ENCODE measurements around the gene GRAMD1A.
"Not testable (repeated sequence)": the region's sequence is repeated elsewhere in the genome, so short reads cannot be mapped to it uniquely, and the experiment has no call there.

Gene GRAMD1A

DNA sequence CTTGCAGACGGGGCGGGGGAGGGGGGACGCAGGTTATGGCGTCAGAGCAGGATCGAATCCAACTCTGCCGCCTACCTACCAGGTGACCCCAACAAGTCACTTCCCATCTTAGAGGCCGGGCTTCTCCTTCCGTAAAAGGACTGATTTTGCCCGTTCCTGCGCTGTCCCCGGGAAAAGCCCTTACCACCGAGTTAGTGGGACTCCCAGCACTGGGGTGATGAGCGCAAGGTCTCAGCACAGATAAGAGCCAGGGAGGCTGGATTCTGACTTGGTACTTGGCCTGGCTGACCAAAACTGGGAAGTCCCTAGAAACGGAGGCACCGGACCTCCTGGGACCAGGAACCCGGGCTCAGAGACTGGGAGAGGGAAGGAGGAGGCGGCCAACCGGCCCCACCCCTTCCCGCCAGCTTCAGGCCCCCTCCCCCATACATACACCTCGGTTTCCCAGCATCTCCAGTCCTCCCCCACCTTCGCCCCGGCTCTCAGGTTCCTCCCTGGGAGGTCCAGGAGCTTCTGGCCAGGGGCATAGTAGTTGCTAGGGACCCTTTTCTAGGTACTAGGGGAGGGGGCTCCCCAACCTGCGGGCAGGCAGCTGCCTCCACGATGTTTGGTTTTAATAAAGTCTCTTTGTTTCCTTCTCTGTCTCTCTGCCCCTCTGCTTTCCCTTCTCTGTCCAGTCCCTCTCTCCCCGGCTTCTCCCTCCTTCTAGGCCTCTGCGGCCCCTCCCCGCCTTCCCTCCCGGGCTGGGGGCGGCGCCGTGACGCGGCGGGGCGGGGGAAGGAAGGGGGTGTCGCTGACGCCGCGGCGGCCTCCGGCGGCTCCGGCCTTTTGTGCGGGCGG lies at the start of gene GRAMD1A:
Gene GRAMD1A, plus strand, starts transcription at position 826 of the 840 bp plus-strand sequence. CDS start 156 bp downstream, outside the sequence.
- peak in 1 of 2 donors; percentile 60 for DNase-seq (ENCODE audit: low read depth in 2 of 2)

DNA sequence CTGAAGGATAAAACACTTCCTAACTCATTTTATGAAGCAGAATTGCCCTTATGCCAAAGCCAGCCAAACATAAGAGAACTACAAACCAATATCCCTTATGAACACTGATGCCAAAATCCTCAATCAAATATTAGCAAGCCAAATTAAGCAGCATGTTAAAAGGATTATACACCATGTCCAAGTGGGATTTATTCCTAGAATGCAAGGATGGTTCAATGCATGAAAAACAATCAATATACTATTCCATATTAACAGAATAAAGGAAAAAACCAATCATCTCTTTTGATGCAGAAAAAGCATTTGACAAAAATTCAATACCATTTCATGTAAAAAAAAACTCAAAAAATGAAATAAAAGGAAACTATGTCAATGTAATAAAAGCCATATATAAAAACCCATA lies 47.0 kb upstream of the GRAMD1A start:
- no peak for DNase-seq (ENCODE audit: low read depth in 2 of 2)

DNA sequence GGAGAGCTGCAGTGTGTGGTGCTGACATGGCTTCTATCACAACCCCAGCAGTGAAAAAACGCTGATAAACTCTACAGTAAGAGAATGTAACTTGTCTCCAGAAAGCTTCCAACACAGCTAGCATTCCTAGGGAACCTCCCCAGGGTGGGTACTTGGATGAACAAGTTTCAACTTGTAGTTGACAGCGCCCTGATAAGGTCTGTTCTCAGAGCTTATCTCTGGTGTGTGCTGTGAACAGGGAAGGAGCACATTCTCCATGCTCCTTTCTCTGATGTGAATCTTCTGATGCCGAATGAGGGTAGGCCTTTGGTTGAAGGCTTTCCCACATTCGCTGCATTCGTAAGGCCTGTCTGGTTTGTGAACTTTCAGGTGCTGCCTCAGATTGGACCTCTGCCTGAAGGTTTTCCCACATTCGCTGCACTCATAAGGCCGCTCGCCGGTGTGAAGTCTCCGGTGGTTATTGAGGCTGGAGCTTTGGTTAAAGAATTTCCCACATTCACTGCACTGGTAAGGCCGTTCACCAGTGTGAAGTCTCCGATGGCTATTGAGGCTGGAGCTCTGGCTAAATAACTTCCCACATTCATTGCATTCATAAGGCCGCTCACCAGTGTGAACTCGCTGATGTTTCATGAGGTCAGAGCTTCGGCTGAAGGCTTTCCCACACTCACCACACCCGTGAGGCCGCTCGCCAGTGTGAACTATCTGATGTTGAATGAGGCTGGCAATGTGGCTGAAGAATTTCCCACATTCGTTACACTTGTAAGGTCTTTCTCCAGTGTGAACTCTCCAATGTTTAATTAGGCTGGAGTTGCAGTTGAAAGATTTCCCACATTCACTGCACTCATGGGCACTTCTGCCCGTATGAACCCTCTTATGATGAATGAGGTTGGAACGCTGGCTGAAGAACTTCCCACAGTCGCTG lies 42.0 kb upstream of the GRAMD1A start:
- DNase-seq (ENCODE audit: low read depth in 2 of 2), result no peak

DNA sequence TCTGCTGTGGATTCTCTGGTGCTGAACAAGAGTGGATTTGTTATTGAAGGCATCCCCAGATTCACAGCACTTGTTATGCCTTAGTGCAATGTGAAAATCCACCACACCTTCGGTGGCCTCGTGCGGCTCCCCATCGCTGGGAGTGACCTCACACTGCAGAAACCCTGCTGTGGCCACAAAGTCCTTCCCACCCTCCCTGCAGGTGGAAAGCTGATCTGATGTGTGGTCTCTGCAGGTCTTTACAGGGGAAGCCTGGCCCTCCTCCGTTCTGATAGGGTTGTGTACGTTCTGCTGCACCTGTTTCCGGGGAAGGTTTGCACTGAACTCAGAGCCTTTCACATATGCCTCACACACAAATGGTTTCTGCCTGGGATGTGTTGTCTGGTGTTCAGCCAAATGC lies 41.1 kb upstream of the GRAMD1A start:
- no peak for DNase-seq (ENCODE audit: low read depth in 2 of 2)

DNA sequence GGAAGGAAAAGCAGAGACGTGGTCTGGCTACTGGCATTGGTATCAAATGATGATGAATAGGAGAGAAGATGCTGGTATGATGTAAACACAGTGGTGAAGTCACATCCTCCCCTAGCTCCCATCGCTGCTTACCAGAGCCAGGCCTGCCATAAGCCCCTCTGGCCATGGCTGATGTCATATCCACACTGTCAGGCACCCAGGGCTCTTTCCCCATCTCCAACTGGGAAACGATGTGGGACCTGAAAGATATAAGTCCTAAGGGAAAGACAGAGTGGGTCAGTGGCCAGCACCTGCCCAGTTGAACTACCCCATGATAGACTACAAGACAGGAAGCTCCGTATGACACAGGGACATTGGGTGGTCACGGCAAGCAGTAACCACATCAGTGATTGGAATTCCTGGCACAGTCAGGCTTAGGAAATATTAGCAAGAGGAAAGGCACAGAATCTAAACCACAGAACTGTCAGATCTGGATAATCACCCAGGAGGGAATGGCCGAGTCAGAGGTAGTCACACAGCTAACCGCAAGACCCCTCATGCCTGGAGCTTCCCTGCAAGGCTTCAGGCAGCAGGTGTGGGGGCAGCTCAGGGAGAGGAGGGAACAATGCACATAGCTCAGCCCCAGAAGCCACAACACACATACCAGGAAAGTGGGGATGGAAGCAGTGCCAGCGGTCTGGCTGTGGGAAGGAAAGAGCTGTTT lies 39.9 kb upstream of the GRAMD1A start:
- no peak for DNase-seq (ENCODE audit: low read depth in 2 of 2)

DNA sequence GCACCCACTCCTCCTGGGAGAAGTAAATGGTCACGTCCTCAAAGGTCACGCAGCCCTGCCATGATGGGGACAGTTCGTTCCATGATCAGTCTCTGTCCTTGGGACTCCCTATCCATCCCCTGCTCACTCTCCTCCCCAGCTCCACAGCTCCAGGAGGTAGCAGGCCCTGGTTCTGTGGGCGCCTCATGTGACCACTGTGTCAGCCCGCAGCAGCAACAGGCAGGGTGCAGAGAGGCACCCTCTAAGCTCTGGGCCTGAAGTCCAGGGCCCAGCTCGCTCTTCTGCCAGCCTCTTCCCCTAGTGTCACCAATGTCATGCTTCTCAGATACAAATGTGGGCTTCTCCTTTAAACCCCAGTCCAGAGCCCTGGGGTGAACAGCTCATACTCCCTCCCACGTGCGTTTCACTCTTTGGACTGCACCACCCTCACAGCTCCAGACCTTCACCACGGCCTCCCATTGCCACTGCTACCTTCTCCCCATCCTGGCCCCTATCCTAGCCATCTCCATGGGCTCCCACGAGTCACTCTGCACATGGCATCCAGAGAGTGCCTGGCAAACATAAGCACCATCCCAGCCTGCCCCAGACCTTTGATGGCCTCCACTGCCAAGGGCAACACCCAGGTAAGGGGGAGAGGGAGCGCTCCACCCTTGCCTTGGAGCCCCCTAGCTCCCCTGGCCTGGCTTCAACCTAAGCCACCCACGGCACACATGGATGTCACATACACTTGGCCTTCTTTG lies 39.0 kb upstream of the GRAMD1A start:
- DNase-seq (ENCODE audit: low read depth in 2 of 2), result no peak

DNA sequence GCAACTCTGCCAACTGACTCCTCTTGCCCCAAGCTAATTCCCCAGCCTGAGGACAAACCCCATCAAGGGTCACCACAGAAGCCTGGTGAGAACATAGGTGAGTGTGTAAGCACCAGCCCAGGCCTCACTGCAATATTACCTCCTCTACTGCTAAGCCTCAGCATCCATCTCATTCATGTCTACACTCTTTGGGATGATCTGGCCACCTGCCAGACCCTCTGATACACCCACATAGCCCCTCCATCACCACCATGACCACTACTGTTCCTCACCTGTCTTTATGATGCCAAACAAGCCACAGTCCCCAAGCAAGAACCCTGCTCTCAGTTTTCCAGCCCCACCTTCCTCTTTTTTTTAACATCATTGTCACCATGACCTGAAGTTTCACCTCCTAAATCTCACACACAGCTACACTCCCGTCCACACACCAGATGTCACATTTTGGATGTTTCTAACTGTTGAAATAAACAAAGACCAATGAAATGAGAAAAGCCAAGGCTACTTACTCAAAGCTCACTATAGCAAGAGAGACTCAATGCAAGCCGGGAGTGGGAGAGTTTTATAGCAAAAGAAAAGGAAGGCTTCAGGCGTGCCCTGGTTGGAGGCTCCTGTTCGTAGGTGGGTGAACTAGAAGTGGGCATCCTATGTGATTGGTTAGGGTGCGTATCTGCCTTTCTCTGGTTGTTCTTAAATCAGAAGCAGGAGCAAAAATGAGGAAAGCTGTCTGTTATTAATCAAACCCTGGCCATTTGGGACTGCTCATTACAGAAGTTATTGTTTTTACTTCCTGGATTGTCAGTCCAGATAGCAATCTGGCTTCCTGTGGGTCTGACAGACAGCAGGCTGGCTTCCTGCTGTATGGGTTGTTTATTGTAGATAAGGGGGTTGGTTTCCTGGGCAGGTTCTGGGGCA lies 38.1 kb upstream of the GRAMD1A start:
- DNase-seq (ENCODE audit: low read depth in 2 of 2), result no peak

DNA sequence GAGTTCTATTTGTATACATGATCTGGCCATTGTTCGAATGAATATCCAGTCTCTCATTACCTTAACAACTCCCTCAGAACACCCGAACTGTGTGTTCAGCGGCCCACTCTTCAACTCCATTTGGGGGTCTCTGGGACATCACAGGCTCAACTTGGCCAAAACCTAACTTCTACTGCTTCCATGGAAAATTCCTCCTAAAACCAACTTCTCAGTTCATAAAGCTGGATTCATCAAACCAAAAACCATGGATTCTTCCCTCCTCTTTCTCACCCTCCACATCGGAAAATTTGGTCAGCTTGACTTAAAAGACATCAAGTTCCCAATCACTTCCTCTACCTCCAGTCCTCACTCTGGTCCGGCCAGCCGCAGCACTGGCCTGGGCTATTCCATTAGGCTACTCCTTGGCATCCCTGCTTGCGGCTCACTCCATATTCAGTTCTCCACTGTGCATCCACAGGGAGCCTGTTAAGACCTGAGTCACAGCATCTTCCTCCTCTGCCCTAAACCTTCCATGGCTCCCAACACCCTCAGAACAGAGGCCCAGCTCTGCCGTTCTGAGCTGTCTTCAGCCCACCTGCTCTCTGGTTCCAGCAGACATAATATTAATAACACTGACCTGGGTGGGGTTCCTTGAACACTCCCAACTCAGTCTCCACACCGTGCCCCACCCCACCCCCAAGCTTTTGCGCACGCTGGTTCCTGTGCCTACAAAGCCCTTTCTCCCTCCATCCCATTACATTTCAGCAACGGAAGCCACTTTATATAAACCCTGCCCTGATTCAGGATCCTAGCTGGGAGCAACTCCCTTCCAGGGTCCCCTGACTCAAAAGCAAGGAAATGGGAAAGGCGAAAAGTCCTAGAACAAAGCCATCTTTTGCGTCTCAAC lies 37.2 kb upstream of the GRAMD1A start:
- DNase-seq (ENCODE audit: low read depth in 2 of 2), result no peak

DNA sequence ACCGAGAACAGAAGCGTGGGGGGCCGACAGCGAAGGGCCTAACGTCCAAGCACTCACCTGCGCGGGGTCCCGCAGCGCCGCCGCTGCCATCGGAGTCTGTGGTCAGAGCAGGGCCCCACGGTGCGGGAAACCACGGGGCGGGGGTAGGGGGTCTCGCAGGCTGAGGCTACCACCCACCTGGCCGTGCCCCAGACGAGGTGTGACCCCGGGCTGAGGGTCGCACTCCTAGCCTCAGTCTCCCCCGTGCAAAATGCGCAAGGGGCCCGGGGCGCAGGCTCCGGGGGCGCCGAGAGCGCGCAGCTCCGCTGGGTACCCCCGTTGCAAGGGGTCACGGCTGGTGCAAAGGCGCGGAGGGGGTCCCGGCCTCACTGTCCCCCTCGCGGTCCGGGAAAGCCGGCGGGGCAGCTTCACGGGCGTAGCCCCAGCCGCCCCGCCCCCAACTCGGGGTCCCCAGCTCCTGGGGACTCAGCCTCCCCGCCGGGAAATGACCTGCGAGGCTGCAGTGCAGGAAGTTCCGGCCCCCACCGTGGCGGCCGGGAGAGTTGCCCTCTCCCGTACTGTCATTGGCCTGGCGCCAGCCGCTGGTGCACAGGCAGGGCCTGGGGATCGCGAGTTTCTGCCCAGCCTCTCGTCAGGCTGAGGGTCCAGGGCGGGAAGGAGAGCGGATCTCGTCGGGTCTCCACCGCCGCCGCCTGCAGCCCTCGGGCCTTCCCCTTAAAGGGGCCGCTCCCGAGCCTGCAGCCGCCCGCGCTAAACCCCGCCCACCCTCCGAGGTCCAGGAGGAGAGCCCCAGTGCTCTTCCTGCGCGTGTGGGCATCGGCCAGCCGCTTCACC lies 36.3 kb upstream of the GRAMD1A start, which contains the start of gene ZNF792:
Gene ZNF792, minus strand, starts transcription at position 657 of the 834 bp plus-strand sequence. Its CDS starts 567 bp downstream, at position 90.
- peak in 1 of 2 donors; percentile 21 for DNase-seq (ENCODE audit: low read depth in 2 of 2)

DNA sequence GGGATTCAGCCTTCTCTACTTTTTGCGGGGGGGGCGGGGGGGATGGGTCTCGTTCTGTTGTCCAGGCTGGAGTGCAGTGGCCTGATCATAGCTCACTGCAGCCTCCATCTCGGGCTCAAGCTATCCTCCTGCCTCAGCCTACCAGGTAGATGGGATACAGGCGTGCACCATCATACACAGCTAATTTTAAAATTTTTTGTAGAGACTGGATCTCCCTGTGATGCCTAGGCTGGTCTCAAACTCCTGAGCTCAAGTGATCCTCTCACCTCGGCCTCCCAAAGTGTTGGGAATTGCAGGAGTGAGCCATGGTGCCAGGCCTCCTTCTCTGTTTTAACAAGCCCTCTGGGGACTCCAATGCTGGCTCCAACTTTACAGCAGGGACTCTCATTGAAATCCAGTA lies 35.5 kb upstream of the GRAMD1A start:
- DNase-seq (ENCODE audit: low read depth in 2 of 2), result no peak

DNA sequence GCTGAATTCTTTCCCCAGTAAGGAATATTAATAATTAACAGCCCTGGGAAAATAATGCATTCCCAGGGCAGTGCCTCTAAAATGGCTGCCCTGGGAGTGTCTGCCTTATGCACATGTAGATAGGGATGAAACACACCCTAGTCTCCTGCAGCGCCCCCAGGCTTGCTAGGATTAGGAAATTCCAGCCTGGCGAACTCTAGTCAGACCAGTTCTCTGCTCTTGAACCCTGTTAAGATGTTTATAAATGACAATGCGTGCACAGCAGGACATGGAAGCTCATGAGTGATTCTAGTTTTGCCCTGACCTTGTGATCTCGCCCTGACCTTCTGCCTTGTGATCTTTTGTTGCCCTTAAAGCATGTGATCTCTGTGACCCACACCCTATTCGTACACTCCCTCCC lies 34.6 kb upstream of the GRAMD1A start:
- DNase-seq (ENCODE audit: low read depth in 2 of 2), result not testable (repeated sequence)

DNA sequence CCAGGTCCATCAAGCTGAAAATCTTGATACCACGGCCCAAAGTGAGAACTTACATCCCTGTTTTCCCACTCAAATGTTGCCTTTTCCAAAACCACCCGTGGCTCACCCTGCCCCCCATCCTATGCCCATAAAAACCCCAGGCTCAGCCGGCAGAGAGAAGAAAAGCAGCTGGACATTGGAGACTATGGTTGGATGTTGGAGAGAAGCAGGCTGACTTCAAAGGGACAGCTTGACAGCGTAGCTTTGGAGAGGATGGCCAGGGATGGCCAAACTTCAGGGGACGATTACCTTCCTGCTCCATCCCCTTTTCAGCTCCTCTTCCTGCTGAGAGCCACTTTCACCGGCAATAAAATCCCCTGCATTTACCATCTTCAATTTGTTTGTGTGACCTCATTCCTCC lies 32.6 kb upstream of the GRAMD1A start:
- no peak for DNase-seq (ENCODE audit: low read depth in 2 of 2)

DNA sequence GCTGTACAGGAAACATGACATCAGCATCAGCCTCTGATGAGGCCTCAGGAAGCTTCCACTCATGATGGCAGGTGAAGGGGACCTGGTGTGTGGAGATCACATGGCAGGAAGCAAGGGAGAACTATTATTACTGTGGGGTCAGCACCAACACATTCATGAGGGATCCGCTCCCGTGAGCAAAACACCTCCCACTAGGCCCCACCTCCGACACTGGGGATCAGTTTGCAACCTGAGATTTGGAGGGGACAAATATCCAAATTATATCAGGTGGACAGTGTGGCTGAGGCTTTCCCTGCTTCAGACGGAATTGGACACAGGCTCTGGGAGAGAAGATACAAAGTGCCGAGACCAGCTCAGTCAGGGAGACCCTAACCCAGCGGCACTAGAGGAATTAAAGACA lies 30.4 kb upstream of the GRAMD1A start:
- DNase-seq (ENCODE audit: low read depth in 2 of 2), result no peak

DNA sequence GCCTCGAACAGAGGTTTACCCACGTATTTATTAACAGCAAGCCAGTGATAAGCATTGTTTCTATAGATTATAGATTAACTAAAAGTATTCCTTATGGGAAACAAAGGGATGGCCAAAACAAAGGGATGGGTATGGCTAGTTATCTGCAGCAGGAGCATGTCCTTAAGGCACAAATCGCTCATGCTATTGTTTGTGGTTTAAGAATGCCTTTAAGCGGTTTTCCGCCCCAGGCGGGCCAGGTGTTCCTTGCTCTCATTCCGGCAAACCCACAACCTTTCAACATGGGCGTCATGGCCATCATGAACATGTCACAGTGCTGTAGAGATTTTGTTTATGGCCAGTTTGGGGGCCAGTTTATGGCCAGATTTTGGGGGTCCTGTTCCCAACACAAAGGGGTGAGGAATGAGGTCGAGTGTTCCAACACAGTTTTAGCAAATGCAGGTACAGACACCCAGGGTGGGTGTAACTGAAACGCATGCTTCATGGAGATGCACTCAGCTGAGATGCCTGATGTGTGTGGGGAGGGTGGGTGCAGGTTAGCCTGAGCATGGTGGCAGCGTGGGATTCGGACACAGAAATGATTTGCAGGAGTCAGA lies 29.8 kb upstream of the GRAMD1A start:
- not testable (repeated sequence) for DNase-seq (ENCODE audit: low read depth in 2 of 2)

DNA sequence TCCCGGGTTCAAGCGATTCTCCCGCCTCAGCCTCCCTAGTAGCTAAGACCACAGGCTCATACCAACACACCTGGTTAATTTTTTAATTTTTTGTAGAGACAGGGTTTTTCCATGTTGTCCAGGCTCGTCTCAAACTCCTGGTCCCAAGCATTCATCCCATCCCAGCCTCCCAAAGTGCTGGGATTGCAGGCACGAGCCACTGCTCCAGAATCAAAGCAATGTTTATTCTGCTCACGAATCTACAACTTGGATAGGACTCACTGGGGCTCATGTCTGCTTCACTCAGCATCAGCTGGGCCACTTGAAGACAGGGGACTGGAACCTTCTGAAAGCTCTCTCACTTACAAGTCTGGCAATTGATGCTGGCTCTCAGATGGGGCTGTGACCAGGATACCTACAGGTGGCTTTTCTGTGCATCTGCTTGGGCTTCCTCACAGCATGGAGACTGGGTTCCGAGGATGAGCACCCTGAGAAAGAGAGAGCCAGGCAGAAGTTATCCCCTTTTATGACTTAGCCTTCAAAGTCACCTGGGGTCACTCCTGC lies 27.9 kb upstream of the GRAMD1A start:
- DNase-seq (ENCODE audit: low read depth in 2 of 2), result no peak

DNA sequence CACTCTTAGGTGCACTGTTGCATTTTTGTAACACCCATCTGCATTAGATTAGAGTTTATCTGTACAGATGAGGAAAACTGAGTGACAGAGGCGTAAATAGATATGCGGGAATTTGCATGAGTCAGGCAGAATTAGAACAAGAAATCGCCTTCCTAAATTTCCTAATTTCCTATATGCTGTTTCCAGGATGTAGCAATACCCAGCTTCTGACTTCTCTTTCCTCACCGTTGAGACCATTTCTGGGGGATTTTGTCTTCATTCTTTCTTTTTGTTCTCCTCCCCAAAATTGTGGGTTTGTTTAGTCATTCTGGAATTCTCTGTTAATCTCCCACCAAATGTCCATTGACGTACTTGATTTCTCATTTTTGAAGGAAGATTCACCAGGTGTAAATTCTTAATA lies 25.5 kb upstream of the GRAMD1A start:
- no peak for DNase-seq (ENCODE audit: low read depth in 2 of 2)

DNA sequence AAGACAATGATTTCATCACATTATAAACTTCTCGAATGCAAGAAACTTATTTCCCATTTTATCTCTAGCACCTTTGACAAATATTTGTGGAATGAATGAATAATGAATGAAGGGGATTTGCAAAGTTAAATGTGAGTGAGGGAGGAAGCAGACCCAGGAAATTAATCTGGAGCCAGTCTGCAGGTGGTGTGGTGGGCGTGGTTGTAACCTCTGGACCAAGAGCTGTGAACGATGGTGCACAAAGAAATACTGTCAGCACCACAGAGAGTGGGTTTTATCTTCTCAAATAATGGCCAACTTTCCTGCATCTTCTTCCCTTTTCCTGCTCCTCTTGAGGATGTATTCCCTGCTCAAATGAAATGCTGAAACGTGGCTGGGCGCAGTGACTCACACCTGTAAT lies 25.1 kb upstream of the GRAMD1A start:
- DNase-seq (ENCODE audit: low read depth in 2 of 2), result no peak

DNA sequence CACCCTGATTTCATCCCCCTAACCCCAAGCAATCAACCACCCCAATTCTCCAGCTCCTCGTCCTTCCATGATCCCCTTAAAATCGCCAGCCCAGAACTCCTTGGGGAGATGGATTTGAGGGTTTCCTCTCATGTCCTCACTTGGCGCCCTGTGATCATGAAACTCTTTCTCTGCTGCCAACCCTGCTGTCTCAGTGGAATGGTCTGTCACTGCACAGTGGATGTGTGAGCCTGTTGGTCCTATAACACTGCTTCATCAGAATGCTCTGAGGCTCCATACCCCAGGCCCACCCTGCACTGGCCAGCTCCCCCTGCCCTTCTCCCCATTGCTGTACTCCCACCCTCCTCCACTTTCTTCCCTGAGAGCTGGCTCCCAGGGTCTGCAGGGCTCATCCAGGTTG lies 23.5 kb upstream of the GRAMD1A start:
- DNase-seq (ENCODE audit: low read depth in 2 of 2), result no peak
